K562 (cell line): ENCODE data around the gene HOXC12. TPM values are rescaled to one million over a fixed set of nuclear protein-coding genes. Genes with fewer than 3 reads are reported as not detected.

Experiments used
- ATAC-seq: fragments of 200-7000 bp; cut with Tn5 transposase; 3 replicates; pipeline ENCODE4 v1.9.1; 2020; ENCODE audit warnings: moderate library complexity
- BruUV-seq: library from RNA; stranded (reverse); fragments of 400-500 nt; replicated peaks from 2 replicates; lab custom pipeline; 2021; lab: Mats Ljungman, UMichigan
- CTCF ChIA-PET: fragments of 300-600 bp; formaldehyde crosslinking; extraction: SDS; loops from one replicate; lab custom pipeline; 2021; ENCODE audit warnings: low intra/inter-chr PET ratio; lab: Yijun Ruan, JAX
- POLR2A ChIA-PET: fragments of 300-600, 350-650 bp; sonication (Branson Sonifier 250); formaldehyde crosslinking; extraction: SDS; loops from one replicate; lab custom pipeline; 2021; ENCODE audit warnings: antibody characterized with exemption, inconsistent platforms; lab: Yijun Ruan, JAX
- DNase-seq, 4 experiments: peaks; one replicate each; pipeline versions ENCODE4 v3.0.0 to v3.0.0-alpha.2; 2011 to 2018; ENCODE audit warnings: low spot score in 3 of 4, mixed read lengths in 3 of 4; ENCODE audit errors: extremely low read depth in 1 of 4
- FAIRE-seq: peaks from 2 replicates; lab custom pipeline; 2011; peaks lifted over from hg19 to GRCh38; lab: Jason Lieb, UNC
- H2AFZ ChIP-seq: 2 replicates; pipeline ENCODE4 v1.6.0; 2011; ENCODE audit warnings: low read depth, low read length, control low read depth, inconsistent platforms
- H3K27ac ChIP-seq: fragments of 200-600 bp; 3 replicates; pipeline ENCODE4 v1.8.0; 2011; ENCODE audit warnings: low read depth, mild to moderate bottlenecking, control low read depth, inconsistent platforms, low read length, moderate library complexity, mixed read lengths; ENCODE audit errors: extremely low read depth
- H3K27me3 ChIP-seq, 2 experiments: fragments of 300-600 bp in 1 of 2; 2 replicates in 1 of 2; 3 replicates in 1 of 2; pipeline versions ENCODE4 v1.6.0 to v1.8.0; 2011; ENCODE audit warnings: inconsistent platforms in 2 of 2, low read length in 2 of 2, mild to moderate bottlenecking in 1 of 2, mixed read lengths in 1 of 2, moderate library complexity in 1 of 2; ENCODE audit not compliant: control insufficient read depth in 2 of 2, insufficient read depth in 2 of 2
- H3K36me3 ChIP-seq: fragments of 300-600 bp; 3 replicates; pipeline ENCODE4 v1.8.0; 2011; ENCODE audit warnings: mild to moderate bottlenecking, low read length, inconsistent platforms; ENCODE audit not compliant: control insufficient read depth, insufficient read depth
- H3K4me1 ChIP-seq, 2 experiments: fragments of 200-600 bp in 1 of 2; replicated peaks in 1 of 2; 2 replicates in 1 of 2; 3 replicates in 1 of 2; pipeline versions ENCODE4 v1.5.1 to v1.8.0; 2011; ENCODE audit warnings: inconsistent platforms in 2 of 2, low read length in 2 of 2, mild to moderate bottlenecking in 1 of 2, mixed read lengths in 1 of 2, moderate library complexity in 1 of 2; ENCODE audit not compliant: control insufficient read depth in 2 of 2, insufficient read depth in 2 of 2
- H3K4me2 ChIP-seq: 2 replicates; pipeline ENCODE4 v1.6.1; 2011; ENCODE audit warnings: low read length, control low read depth, inconsistent platforms, mixed read lengths; ENCODE audit not compliant: insufficient read depth
- H3K4me3 ChIP-seq: fragments of 200-600 bp; sonication (generic), shearing (Covaris generic); 2 replicates; pipeline ENCODE4 v1.5.1; 2016; ENCODE audit warnings: control low read depth, inconsistent platforms
- H3K79me2 ChIP-seq: fragments of 200-600 bp; 3 replicates; pipeline ENCODE4 v1.8.0; 2011; ENCODE audit warnings: low read length, inconsistent platforms; ENCODE audit not compliant: control insufficient read depth, insufficient read depth
- H3K9ac ChIP-seq, 2 experiments: 2 replicates each; pipeline versions ENCODE4 v1.6.0 to v1.6.1; 2011; ENCODE audit warnings: low read depth in 2 of 2, low read length in 2 of 2, control low read depth in 1 of 2, inconsistent platforms in 1 of 2, mild to moderate bottlenecking in 1 of 2, mixed read lengths in 1 of 2; ENCODE audit not compliant: insufficient read depth in 1 of 2
- H3K9me1 ChIP-seq: one replicate; pipeline ENCODE4 v1.6.0; 2011; ENCODE audit warnings: inconsistent platforms, mild to moderate bottlenecking, low read length, moderate library complexity; ENCODE audit not compliant: control insufficient read depth, insufficient read depth
- H3K9me3 ChIP-seq: replicated peaks from 2 replicates; pipeline ENCODE4 v1.5.1; 2011; ENCODE audit warnings: low read depth, low read length, inconsistent platforms; ENCODE audit not compliant: control insufficient read depth, insufficient read depth
- H4K20me1 ChIP-seq: replicated peaks from 2 replicates; pipeline ENCODE4 v1.6.1; 2011; ENCODE audit warnings: low read length, inconsistent platforms, mixed read lengths; ENCODE audit not compliant: control insufficient read depth, insufficient read depth
- BDP1 ChIP-seq: IDR thresholded peaks from 3 replicates; pipeline ENCODE4 v1.6.1; 2011; ENCODE audit not compliant: insufficient read length, insufficient read depth
- CBFA2T3 ChIP-seq: fragments of 450-650 bp; IDR thresholded peaks from 2 replicates; pipeline ENCODE4 v1.6.1; 2017
- CC2D1A ChIP-seq: fragments of 450-650 bp; IDR thresholded peaks from 2 replicates; pipeline ENCODE4 v1.6.1; 2017; ENCODE audit warnings: mild to moderate bottlenecking
- GATAD2A ChIP-seq: fragments of 450-650 bp; IDR thresholded peaks from 2 replicates; pipeline ENCODE4 v1.6.1; 2017
- ILF3 ChIP-seq: fragments of 450-650 bp; IDR thresholded peaks from 2 replicates; pipeline ENCODE4 v1.6.1; 2018; ENCODE audit warnings: antibody characterized with exemption, mild to moderate bottlenecking, moderate library complexity, borderline replicate concordance
- NR1H2 ChIP-seq: sonication (generic); formaldehyde crosslinking; IDR thresholded peaks from 2 replicates; pipeline ENCODE4 v1.4.0; 2020; ENCODE audit warnings: mild to moderate bottlenecking, missing genetic modification reagents
- PHF8 ChIP-seq: fragments of 200-600 bp; sonication (generic); IDR thresholded peaks from 2 replicates; pipeline ENCODE4 v1.6.1; 2012; ENCODE audit warnings: mixed run types, mild to moderate bottlenecking, inconsistent platforms, low read length, moderate library complexity, borderline replicate concordance
- ZNF347 ChIP-seq: fragments of 450-650 bp; formaldehyde crosslinking; IDR thresholded peaks from 2 replicates; pipeline ENCODE4 v1.4.0; 2020; ENCODE audit warnings: low read depth, mild to moderate bottlenecking, moderate library complexity
- ZNF696 ChIP-seq: fragments of 250-450 bp; sonication (Bioruptor Pico); conservative IDR thresholded peaks from 2 replicates; pipeline ENCODE4 v1.4.0; 2020; ENCODE audit warnings: mild to moderate bottlenecking, moderate library complexity
- in situ Hi-C: fragments of 300-500 bp; cut with MboI; formaldehyde crosslinking; loops from 4 replicates; pipeline ENCODE4 v1.15.0; 2018; ENCODE audit warnings: inconsistent platforms, mixed read lengths
- intact Hi-C: fragments of 100-400 bp; cut with micrococcal nuclease; formaldehyde crosslinking; loops from 2 replicates; pipeline ENCODE4 v1.14.2; 2022
- polyA plus RNA-seq, 8 experiments: library from polyadenylated mRNA; depleted of rRNA in 4 of 8; stranded (reverse) in 5 of 8; unstranded in 3 of 8; fragments of >200 nt; fragmentation: Nextera tagmentation in 2 of 8; fragmentation: Illumina TruSeq in 1 of 8; extraction: Ambion mirVana in 2 of 8; extraction: Trizol in 1 of 8; gene quantifications; 2 replicates each; pipeline versions ENCODE4 v1.2.1 to v1.2.3, GENCODE V29; 2011 to 2014; ENCODE audit warnings: inconsistent platforms in 1 of 8, missing spikeins in 1 of 8
- total RNA-seq, 7 experiments: library from RNA; depleted of rRNA in 6 of 7; stranded (reverse); fragments of >200 nt in 6 of 7; fragmentation: Illumina TruSeq in 2 of 7; extraction: Trizol in 2 of 7; gene quantifications; 2 replicates each; pipeline versions ENCODE4 v1.2.1 to v1.2.3, GENCODE V29; 2011 to 2021; ENCODE audit warnings: low replicate concordance in 1 of 7

Gene HOXC12
- total and polyA plus RNA-seq, 9 of the 15 experiments (the other 6 are each of a cell fraction or from before 2014, with no cell fraction given): 0.04 to 0.36 (median 0.11) TPM; not detected in 1

- H3K9ac ChIP-seq: no peak overlapping the region
- no peak overlapping the region for H3K4me2 ChIP-seq
- no peaks in the 10 kb centered on the region for H3K79me2 ChIP-seq
- FAIRE-seq: no peak
- no peaks in the 10 kb centered on the region for H3K36me3 ChIP-seq
- peaks cover 0 to 29% of the 10 kb centered on the region in 2 experiments; a peak in 2 of 5 replicates for H3K4me1 ChIP-seq
- H3K9me1 ChIP-seq: no peaks in the 10 kb centered on the region
- no TSS peak for BruUV-seq
- no peak for ATAC-seq
- ChIA-PET POLR2A (interaction anchor here (1.3 kb wide), 1 partner anchor 11 kb away, joined by 4 read pairs; no protein-coding TSS in a partner anchor), CTCF (no interaction called here)
- H3K4me3 ChIP-seq: no peak overlapping the region
- H3K9me3 ChIP-seq: no peaks in the 10 kb centered on the region
- no peak for TF ChIP-seq BDP1
- TF ChIP-seq ILF3: no peak
- TF ChIP-seq CC2D1A: no peak
- no peak for TF ChIP-seq NR1H2
- TF ChIP-seq ZNF696 (CRISPR knock-in tag): no peak
- TF ChIP-seq PHF8: no peak
- no peak for TF ChIP-seq ZNF347 (CRISPR knock-in tag)
- TF ChIP-seq GATAD2A: no peak
- no peak for TF ChIP-seq CBFA2T3
- H3K27ac ChIP-seq: no peak overlapping the region
- in situ Hi-C loops (no loop called here), intact Hi-C loops (no loop called here)
- no peaks in the 10 kb centered on the region for H4K20me1 ChIP-seq
- DNase-seq: no peak
- peaks cover 31 to 60% of the 10 kb centered on the region in 2 experiments for H3K27me3 ChIP-seq
- H2AFZ ChIP-seq: no peak overlapping the region
Measured at GRCh38 chr12:53941187-53941586, 13.5 kb upstream of the HOXC12 start.
